Ishikawa (cell line): ENCODE measurements around the gene MAP3K5.

ENCODE experiments used
- CEBPB ChIP-seq: IDR thresholded peaks from 2 replicates; pipeline ENCODE4 v1.6.1; 2012
- EP300 ChIP-seq: IDR thresholded peaks from 2 replicates; pipeline ENCODE4 v1.6.1; 2012; ENCODE audit warnings: borderline replicate concordance
- NFIC ChIP-seq: IDR thresholded peaks from 2 replicates; pipeline ENCODE4 v1.6.1; 2012
- RAD21 ChIP-seq: IDR thresholded peaks from 2 replicates; pipeline ENCODE4 v1.6.1; 2012; ENCODE audit warnings: low read depth
- REST ChIP-seq: IDR thresholded peaks from 2 replicates; pipeline ENCODE4 v1.6.1; 2012; ENCODE audit warnings: low read depth, mild to moderate bottlenecking
- TF ChIP-seq, protein P1 (sequence below): IDR thresholded peaks from 2 replicates; pipeline ENCODE4 v1.6.1; 2012

- TF ChIP-seq REST (no peak), EP300 (no peak), NFIC (no peak), CEBPB (no peak), RAD21 (no peak)
- TF ChIP-seq, protein P1, sequence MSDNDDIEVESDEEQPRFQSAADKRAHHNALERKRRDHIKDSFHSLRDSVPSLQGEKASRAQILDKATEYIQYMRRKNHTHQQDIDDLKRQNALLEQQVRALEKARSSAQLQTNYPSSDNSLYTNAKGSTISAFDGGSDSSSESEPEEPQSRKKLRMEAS = no peak
These were observed 64.0 kb downstream of the MAP3K5 start for GRCh38 chr6:136728033-136728939.
